Measurements from ENCODE around the gene SLC23A1. TPM values are rescaled to one million over a fixed set of nuclear protein-coding genes. Genes with fewer than 3 reads are reported as not detected.

SLC23A1 gene
- not detected in 2 replicates for total RNA-seq

GRCh38 chr5:139383275-139383992 is at the start of gene SLC23A1:
Gene SLC23A1 (minus strand): TSS chr5:139383297. CDS start chr5:139383253, 44 bp downstream.

GRCh38 chr5:139403787-139404483 is 20.8 kb upstream of the SLC23A1 start, which contains the start of gene SPATA24:
Gene SPATA24 (minus strand): TSS chr5:139404089. CDS start chr5:139404060, 29 bp downstream.

GRCh38 chr5:139394654-139395566 is 11.8 kb upstream of the SLC23A1 start, which contains the start of gene PROB1:
Gene PROB1 (minus strand): TSS chr5:139395104. CDS start chr5:139395081, 23 bp downstream.

GRCh38 chr5:139389701-139390638 is 6.9 kb upstream of the SLC23A1 start, which contains the start of gene MZB1:
Gene MZB1 (minus strand): TSS chr5:139389913. CDS start chr5:139389856, 57 bp downstream.

GRCh38 chr5:139341689-139342422 is 41.2 kb downstream of the SLC23A1 start, which contains the start of gene PAIP2:
Gene PAIP2 (plus strand): TSS chr5:139341854. CDS start chr5:139363785, 21,931 bp downstream.

Other genes starting within 250 kb of the SLC23A1 start
- 28.6 and 28.7 TPM in 2 replicates for gene SIL1, start 184.9 kb downstream of the SLC23A1 start, total RNA-seq
- 363 and 372 TPM in 2 replicates for gene MATR3, start 89.6 kb downstream of the SLC23A1 start, total RNA-seq
- gene PAIP2, start 41.4 kb downstream of the SLC23A1 start, total RNA-seq: 103 TPM in 2 replicates
- gene MZB1, start 6.6 kb upstream of the SLC23A1 start, total RNA-seq: 0.07 TPM in 1 of 2 replicates, not detected in the other
- 1.7 and 3.2 TPM in 2 replicates for gene PROB1, start 11.8 kb upstream of the SLC23A1 start, total RNA-seq
- 6.4 and 6.5 TPM in 2 replicates for gene SPATA24, start 20.8 kb upstream of the SLC23A1 start, total RNA-seq
- gene DNAJC18, start 56.2 kb upstream of the SLC23A1 start, total RNA-seq: 12.6 and 15.8 TPM in 2 replicates
- gene ECSCR, start 79.4 kb upstream of the SLC23A1 start, total RNA-seq: 274 and 317 TPM in 2 replicates
- 0.13 TPM in 1 of 2 replicates, not detected in the other for gene SMIM33, start 87.7 kb upstream of the SLC23A1 start, total RNA-seq
- 65.8 and 92.9 TPM in 2 replicates for gene STING1, start 99.5 kb upstream of the SLC23A1 start, total RNA-seq
- gene UBE2D2, start 178.0 kb upstream of the SLC23A1 start, total RNA-seq: 102 and 106 TPM in 2 replicates